IPS DF 19.7 (cell line): ENCODE measurements around the gene ZBTB44.
A peak's percentile ranks its signal among the peaks of the same experiment; 100 is the strongest.
"Not testable (repeated sequence)": the region's sequence is repeated elsewhere in the genome, so short reads cannot be mapped to it uniquely, and the experiment has no call there.

Experiments used
- DNase-seq: peaks from one replicate; pipeline ENCODE4 v3.0.0-alpha.2; 2013; ENCODE audit warnings: low read depth, low spot score

ZBTB44 gene

GRCh38 chr11:130312046-130312445 lies 2.7 kb downstream of the ZBTB44 start:
- DNase-seq = no peak

- DNase-seq = no peak
Measured at GRCh38 chr11:130310622-130311021, 4.1 kb downstream of the ZBTB44 start.

GRCh38 chr11:130308886-130309285 lies 5.8 kb downstream of the ZBTB44 start:
- DNase-seq = no peak

- DNase-seq = no peak
Measured at GRCh38 chr11:130308059-130308458, 6.7 kb downstream of the ZBTB44 start.

GRCh38 chr11:130304651-130305050 lies 10.1 kb downstream of the ZBTB44 start:
- DNase-seq = no peak

GRCh38 chr11:130301002-130301401 lies 13.7 kb downstream of the ZBTB44 start:
- DNase-seq = no peak

- no peak for DNase-seq
Measured at GRCh38 chr11:130300567-130300966, 14.2 kb downstream of the ZBTB44 start.

GRCh38 chr11:130299978-130300377 lies 14.7 kb downstream of the ZBTB44 start:
- no peak for DNase-seq

- peak; percentile 59 for DNase-seq
Measured at GRCh38 chr11:130295657-130296056, 19.1 kb downstream of the ZBTB44 start.

- DNase-seq = no peak
Measured at GRCh38 chr11:130282111-130282510, 32.6 kb downstream of the ZBTB44 start.

- DNase-seq = not testable (repeated sequence)
Measured at GRCh38 chr11:130281341-130281740, 33.4 kb downstream of the ZBTB44 start.

- DNase-seq = no peak
Measured at GRCh38 chr11:130279989-130280388, 34.7 kb downstream of the ZBTB44 start.

- no peak for DNase-seq
Measured at GRCh38 chr11:130278745-130279144, 36.0 kb downstream of the ZBTB44 start.

- no peak for DNase-seq
Measured at GRCh38 chr11:130278151-130278550, 36.6 kb downstream of the ZBTB44 start.

GRCh38 chr11:130272336-130272735 lies 42.4 kb downstream of the ZBTB44 start:
- DNase-seq = no peak

GRCh38 chr11:130269326-130269943 lies 45.3 kb downstream of the ZBTB44 start:
- DNase-seq = no peak

GRCh38 chr11:130263351-130263750 lies 51.4 kb downstream of the ZBTB44 start:
- DNase-seq = no peak

- DNase-seq = no peak
Measured at GRCh38 chr11:130262424-130262823, 52.3 kb downstream of the ZBTB44 start.

GRCh38 chr11:130261571-130261970 lies 53.1 kb downstream of the ZBTB44 start:
- no peak for DNase-seq

GRCh38 chr11:130260742-130261141 lies 54.0 kb downstream of the ZBTB44 start:
- no peak for DNase-seq

- DNase-seq = no peak
Measured at GRCh38 chr11:130260080-130260627, 54.6 kb downstream of the ZBTB44 start.

- not testable (repeated sequence) for DNase-seq
Measured at GRCh38 chr11:130251763-130252162, 63.0 kb downstream of the ZBTB44 start.

- DNase-seq = not testable (repeated sequence)
Measured at GRCh38 chr11:130249929-130250328, 64.8 kb downstream of the ZBTB44 start.

- no peak for DNase-seq
Measured at GRCh38 chr11:130249371-130249770, 65.3 kb downstream of the ZBTB44 start.
